COLO668 (cell line): ENCODE results near the gene PANX3.
A peak's percentile ranks its signal among the peaks of the same experiment; 100 is the strongest.

Experiments used
- DNase-seq: peaks from one replicate; lab custom pipeline; 2025; ENCODE audit not compliant: unreplicated experiment; lab: John Stamatoyannopoulos, UW

Gene PANX3

DNA sequence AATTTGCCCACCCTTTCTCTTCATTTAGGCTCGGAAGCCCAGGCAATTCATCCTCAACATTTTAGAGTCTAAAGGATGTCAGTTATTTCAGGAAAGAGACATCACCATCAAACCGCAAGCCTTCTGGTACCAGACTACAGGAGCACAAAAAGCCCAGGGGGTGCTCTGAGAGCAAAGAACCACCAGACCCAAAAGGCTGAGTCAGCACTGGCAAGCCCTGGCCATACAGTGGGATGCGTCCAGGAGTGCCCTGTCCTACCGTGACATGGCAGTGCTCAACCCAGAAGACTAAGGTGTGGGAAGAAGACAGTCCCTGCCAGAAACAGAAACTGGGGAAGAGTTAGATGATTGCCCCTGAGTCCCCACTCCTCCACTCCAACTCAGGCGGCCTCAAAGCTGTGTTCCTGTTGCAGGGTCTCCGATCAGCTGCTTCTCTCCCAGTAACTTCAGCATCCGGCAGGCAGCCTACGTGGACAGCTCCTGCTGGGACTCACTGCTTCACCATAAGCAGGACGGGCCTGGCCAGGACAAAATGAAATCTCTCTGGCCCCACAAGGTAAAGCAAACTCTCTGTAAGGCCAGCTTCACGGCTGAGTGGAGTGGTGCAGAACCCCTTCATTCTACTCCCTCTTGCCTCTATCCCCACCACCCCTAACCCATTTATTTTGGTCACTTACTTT, 1.5 kb downstream of the PANX3 start:
- DNase-seq, result no peak

DNA sequence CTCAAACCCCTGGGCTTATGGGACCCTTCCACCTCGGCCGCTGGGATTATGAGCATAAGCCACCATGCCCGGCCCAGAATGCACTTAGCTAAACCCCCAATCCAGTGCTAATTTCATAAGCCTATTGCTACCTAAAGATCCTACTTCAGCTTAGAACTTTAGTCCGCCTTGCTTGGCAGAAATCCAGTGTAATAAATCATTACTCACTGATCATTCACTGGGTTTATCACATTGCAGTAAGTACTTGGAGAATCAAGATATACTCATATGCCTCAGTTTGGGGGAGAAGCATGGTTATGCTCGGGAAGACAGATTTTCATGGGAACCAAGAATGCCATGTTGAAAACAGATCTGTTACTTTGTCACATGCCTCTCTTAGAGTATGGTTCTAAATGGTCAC, 7.6 kb downstream of the PANX3 start:
- DNase-seq, result no peak

DNA sequence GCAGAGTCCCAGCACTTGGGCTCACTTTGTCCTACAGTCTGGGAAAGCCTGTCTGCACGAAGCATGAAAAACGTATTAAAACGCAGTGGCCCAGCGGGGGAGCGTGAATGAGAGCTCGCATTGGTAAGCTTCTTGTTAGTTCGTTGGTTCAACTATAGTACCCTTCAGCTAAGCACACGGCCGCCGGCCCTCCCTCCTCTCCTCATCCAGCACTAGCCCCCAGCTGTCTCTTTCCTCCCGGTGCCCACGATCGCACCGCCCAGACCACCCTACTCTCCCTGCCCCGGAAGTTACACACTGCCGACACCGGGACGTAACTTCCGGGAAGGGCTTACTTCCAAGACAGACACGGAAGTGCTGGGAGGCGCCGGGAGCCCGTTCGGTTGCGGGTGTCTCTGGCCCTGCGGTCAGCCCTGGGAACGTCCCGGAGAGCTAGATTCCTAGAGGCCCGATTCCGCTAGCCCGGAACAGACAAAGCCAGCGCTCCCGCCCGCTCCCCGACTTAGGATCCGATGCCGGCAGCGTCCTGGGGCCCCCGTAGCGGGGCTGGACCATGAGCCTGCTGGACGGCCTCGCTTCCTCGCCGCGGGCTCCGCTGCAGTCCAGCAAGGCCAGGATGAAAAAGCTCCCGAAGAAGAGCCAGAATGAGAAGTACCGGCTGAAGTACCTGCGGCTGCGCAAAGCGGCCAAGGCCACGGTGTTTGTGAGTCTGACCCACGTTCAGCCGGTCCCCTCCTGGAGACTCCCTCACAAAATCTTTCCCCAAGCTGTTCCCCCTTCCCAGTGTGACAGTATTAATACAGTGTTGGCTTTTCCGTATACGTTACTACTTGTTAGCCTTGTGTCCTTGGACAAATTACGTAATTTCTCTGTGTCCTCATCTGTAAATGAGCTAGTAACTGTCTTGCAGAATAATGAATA, 11.6 kb downstream of the PANX3 start, which contains the start of gene TBRG1:
Gene TBRG1, plus strand, starts transcription at position 334 of the 921 bp plus-strand sequence. Its CDS starts 220 bp downstream, at position 554.
- peak; percentile 82 for DNase-seq

DNA sequence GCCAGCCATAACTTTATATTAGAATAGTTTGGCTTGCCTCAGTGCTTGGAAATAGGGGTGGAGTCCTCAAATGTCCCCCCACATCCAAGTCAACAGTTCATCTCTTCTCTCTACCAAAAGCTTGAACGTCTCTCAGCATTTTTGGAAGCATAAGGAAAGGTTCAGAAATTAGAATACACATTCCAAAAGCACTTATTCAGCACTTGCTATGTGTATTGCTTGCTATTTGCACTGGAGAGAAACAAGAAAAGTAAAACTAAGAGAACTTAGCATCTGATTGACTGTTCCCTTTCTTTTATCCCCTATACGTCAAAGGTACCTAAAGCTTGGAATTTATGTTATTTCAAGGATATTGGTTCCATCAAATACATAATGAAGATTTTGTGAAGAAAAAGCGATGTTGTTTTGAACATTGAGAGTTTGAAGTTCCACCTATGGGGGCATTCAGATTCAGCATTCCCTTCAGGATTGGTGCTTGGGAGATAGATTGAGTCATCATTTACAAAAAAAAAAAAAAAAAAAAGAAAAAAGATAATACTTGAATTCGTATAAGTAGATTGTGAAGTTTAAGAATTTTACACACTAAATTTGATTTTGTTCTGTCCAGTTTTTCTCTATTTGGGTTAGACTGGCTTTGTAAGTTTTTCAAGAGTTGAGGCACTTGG, 12.8 kb downstream of the PANX3 start:
- no peak for DNase-seq

DNA sequence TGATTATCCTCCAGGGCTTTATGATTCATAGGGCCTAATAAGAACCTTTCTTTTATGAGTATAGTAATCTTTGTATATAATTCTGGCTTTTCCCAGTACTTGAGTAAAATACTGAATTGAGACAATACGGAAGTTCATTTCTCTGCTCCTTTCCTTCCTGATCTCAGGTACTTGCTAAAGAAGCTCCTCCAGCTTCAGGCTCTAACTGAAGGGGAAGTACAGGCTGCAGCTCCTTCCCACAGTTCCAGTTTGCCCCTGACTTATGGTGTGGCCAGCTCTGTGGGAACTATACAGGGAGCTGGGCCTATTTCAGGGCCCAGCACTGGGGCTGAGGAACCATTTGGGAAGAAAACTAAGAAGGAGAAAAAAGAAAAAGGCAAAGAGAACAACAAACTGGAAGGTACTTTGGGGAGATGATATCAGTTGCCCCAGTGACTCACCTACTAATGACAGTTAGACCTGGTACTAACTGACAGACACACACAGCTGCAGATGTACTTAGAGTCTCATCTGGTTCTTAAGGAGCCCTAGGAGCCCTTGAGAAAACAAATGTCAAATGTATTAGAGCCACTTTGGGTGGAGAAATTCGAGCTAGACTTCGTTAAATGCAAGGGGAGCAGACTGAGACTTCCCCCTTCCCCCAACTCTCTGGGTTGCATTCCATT, 14.4 kb downstream of the PANX3 start:
- DNase-seq, result no peak

DNA sequence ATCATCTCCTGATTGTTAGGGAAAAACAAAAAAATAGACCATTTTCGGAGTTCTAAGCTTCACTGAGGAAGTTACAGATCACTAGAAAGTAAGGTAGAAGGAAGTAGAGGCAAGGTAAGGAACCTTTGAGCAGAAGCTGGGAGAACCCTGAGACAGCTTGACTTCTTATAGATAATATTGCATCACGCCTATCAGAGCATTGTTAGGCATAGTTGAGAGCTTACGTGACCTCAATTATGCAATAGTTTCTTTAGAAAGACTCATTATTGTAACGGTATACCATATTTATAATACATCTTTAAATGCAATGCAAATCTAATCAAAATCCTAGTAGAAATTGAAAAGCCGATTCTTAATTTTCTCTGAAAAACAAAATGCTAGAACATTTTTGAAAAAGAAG, 16.3 kb downstream of the PANX3 start:
- no peak for DNase-seq

DNA sequence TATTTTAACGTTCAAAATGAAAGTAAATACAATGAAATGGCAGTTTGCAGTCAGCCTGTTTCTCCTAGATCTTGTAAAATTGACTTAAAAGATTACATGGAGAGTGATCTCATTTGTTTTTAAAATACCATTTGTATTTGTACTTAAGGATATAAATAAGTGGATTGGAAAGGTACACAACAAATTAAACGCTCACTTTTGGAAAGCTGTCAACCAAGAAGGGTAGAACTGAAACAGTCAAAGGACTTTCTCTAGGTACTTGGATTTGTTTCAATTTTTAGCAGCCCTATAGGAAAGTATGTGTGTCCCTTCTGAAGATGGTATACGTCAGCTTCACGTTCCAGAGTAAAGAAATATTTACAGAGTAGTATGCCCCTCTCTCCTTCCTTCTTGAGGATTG, 18.7 kb downstream of the PANX3 start:
- no peak for DNase-seq

DNA sequence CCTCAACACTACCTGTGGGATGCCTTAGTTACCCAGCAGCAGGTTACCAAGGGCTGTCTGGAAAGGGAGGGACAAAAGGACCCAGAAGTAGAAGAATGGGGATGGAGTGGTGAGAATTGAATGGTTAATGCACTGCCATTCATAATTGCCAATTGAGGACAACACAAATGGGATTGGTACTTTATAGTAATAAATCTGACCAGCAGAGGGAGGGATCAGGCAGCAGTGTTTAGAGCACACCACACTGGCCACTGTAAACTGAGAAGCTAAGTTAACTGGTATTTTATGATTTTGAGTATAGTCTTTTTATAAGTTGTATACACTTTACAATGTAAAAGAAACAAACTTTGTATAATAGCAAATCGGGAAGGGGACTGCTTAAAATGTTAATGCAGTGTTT, 22.1 kb downstream of the PANX3 start:
- no peak for DNase-seq

DNA sequence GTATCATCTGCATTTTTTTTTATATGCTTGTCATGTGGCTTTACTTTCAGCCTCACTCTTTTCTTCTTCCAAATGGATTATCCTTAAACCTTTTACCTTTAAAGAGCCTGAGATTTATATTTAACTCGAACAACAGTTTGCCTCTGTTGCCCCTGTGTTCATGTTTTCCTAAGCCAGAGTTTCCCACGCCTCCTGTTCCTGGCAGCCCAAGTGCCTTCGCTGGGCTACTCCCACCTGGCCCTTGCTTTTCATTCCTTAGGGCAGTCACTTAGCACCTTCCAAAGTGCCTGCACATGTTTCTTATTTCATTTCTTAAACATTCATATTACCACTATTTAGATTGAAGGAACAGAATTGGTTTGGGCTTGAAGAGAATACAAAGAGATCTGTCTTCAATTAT, 24.7 kb downstream of the PANX3 start:
- DNase-seq, result no peak

DNA sequence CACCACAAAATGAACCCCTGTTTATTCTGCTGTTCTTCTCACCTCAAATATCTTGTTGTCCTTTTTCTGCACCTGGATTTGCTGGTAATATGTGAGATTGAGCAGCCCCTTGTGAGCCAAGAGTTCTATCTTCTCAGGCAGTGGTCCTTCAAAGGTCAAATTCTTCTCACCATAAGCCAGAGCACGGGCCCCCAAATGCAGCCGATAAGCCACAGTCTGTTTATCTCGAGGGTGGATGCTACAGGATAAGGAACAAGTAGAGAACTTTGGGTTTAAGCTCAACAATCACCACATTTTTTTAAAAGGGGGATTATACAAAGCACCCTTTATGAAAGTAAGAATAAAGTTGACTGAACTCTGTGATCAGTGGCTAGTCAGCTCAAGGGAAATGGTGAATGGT, 27.3 kb downstream of the PANX3 start:
- DNase-seq, result no peak

DNA sequence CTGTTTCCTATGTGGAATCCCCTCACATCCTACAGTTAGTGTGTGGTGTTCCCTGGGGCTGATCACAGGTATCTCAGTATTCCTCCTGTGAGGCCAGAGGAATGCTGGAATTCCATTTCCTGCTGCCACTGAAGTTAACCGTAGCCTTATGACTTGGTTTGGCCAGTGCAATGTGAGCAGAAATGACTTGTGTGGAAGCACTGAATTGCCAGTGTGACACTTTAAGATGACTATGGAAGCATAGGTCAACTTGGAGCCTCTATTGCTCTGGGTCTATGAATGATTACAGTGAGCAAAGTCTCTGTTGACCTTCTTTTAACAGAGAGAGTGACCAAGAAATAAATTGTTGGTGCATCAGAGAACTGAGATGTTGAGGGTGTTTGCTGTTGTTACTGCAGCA, 28.0 kb downstream of the PANX3 start:
- no peak for DNase-seq

DNA sequence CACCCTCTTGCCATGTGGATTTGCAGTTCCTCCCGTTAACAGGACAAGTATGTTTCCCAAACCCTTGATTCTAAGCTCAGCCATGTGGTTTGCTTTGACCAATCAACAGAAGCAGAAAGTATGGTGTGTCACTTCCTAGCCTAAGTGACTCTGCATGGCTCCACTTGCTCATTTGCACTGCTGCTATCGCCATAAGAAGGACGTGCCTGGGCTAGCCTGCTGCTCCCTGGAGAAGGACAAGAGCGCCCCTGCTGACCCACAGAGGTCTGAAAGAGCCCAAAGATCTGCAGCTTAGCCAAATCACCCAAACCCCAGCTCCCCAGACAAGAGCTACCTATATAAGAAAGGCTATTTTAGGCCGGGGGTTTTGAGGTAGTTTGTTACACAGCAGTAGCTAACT, 29.4 kb downstream of the PANX3 start:
- DNase-seq, result no peak

DNA sequence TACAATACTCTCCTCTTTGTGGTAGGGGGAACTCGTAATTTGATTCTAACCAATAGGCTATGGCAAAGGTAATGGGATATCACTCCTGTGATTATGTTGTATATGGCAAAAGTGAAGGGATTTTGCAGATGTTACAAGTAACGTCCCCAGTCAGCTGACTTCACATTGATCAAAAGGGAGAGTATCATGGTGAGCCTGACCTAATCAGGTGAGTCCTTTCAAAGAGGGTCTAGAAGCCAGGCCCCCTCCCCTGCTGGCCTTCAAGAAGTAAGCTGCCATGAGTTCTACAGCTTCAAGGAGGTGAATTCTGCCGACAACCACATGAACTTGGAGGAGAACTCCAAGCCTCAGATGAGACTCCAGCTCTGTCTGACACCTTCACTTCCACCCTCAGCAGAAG, 31.4 kb downstream of the PANX3 start:
- DNase-seq, result no peak

DNA sequence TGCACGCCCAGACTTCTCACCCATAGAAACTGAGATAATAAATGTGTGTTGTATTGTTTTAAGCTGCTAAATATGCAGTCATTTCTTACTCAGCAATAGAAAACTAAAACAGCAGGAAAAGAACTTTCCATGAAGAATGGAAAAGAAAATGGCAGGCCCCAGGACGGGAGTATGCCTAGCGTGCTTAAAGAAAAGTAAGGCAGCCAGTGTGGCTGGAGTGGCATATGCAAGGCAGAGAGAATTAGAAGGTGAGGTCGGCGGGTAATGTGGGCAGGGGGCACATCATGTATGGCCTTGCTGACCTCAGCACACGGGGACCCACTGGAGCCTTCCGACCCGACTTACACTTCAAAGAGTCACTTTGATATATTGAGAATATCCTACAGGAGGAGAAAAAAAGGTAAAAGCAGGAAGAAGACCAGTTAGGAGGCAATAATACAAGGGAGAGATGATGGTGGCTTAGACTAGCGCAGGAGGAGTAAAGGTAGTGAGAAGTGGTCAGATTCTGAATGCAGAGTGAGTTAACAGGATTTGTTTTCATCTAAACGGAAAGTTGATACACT, 31.9 kb downstream of the PANX3 start:
- DNase-seq, result no peak

DNA sequence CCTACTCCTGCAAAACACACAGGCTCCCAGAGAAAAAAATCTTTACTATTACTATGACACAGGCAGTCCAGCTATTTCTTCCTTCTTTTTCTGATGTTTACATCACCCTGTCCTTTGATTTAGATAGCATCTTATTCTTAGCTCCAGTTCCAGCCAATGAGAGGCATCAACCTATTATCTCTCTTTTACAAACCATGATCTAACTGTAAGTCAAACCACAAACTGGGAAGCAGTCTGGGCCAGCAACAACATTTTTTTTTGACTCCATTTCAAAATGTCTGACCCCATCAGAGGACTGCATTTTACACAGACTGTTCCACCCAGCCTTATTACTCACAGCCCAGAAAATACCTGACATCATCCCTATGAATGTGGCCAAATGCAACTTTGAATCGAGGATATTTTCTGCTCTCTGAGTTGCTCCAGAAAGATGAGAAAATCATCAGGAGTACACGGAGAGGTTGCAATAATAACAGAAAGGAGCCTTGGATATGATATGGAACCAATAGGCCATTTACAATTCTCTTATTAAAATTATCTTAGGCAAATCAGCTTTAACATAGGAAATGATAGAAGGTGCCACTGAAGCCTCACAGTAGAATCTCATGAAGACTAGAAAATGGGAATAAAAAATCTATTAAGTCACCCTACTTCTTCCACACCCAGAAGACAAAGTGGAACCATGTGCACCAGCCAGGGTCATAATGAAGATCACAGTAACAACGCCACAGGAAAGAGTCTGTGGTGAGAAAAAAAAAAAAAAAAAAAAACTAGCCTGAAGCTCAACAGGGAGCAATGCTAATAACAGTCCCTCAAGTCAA, 32.6 kb downstream of the PANX3 start:
- no peak for DNase-seq

DNA sequence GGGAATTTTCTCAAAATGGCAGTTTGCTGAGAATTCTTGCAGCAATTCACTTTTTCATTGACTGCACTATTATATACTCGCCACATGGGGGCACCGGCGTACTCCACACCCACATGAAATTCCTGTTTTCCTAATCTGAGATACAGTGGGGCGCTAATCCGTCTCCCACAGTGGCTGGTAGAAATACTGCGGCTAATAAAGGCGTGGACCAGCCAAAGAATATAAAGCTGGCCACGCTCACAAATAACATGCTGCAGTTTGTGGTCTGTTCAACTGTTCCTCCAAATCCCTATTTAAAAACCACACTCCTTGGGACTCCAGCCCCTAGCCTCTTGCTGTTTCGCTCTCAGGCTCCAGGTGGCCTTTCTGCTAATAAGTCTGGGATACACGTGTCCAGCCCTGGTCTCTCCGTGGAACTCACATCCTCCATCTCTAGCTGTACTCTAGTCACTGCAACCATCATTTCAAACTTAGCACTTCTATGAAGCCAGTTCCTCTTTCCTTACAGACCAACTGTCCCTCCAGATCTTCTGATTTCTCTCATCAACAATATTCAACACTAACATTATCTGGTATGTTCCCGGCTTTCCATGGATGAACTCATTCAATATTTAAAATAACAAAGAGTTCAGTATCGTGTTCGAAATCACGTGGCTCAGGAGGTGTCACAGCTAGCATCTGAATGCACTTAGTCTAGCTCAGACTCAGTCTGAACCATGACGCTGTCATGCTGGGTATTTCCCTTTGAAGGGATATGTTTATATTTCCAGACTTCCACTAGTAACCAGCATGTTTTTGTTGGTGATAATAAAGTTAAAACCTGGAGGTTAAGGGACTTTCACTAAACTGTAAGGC, 33.4 kb downstream of the PANX3 start:
- DNase-seq, result peak; percentile 33

DNA sequence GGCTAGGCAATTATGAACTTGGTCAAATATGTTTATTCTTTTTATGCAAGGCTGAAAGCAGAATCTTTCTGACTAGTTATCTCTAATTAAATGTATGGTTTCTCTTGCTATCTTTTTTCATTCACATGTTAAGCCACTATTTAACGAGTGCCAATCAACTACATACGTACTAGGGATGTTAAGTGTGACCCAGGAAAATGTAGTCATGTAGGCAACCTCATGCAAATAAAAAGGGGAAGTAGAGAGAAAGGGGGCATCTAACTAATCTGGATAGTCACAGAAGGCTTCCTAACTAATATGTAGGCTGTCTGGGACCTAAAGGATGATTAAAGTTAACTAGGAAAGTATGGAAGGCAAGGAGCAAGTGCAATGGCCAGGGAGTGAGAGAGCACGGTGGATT, 34.9 kb downstream of the PANX3 start:
- no peak for DNase-seq

DNA sequence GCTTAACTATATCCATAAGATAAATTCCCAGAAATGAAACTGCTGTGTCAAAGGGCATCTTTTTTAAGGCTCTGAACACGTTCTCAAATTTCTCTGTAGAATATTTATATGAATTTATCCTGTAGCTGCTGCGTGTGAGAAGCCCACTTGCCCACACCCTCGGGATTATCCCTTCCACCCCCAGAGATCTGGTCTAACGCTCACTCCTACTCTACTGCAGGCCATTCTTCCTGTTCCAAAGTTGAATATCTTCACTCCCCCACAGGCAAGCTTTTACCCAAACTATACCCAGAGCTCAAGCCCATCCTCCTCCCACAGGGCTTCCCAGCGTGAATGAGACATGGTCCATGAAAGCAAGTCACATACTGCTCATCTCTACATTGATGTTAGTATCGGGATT, 37.4 kb downstream of the PANX3 start:
- DNase-seq, result no peak
